NCI-H226 (cell line): Measurements from ENCODE around the gene MRGPRX4.

Experiments used
- DNase-seq: peaks from one replicate; pipeline ENCODE4 v3.0.0-alpha.2; 2015

Gene MRGPRX4

GRCh38 chr11:18221274-18221876 is 48.7 kb downstream of the MRGPRX4 start:
- no peak for DNase-seq

GRCh38 chr11:18222814-18223421 is 50.3 kb downstream of the MRGPRX4 start:
- DNase-seq, result no peak
